Nephron (organoid): Measurements from ENCODE around the gene CNOT11.

Experiments used
- H3K27ac Mint-ChIP-seq, 3 experiments: 2 replicates each; pipeline ENCODE4 v1.8.0; 2020; ENCODE audit warnings: mixed read lengths in 3 of 3, mild to moderate bottlenecking in 2 of 3, moderate library complexity in 1 of 3
- H3K27me3 Mint-ChIP-seq: 2 replicates; pipeline ENCODE4 v1.8.0; 2021; ENCODE audit warnings: low read depth, mild to moderate bottlenecking, moderate library complexity, mixed read lengths
- H3K36me3 Mint-ChIP-seq: 2 replicates; pipeline ENCODE4 v1.8.0; 2020; ENCODE audit warnings: low read depth, mixed read lengths
- H3K4me1 Mint-ChIP-seq: 2 replicates; pipeline ENCODE4 v1.8.0; 2020; ENCODE audit warnings: mixed read lengths
- H3K4me3 Mint-ChIP-seq, 3 experiments: 2 replicates each; pipeline ENCODE4 v1.8.0; 2020; ENCODE audit warnings: mild to moderate bottlenecking in 3 of 3, mixed read lengths in 3 of 3, moderate library complexity in 2 of 3
- H3K9me3 Mint-ChIP-seq: 2 replicates; pipeline ENCODE4 v1.8.0; 2020; ENCODE audit warnings: mixed read lengths
- TF ChIP-seq, protein P1 (sequence below), 3 experiments: fragments of 200-600 bp; sonication (generic); IDR thresholded peaks; one replicate each; pipeline ENCODE4 v1.5.0; 2021; ENCODE audit warnings: antibody characterized with exemption in 3 of 3; ENCODE audit not compliant: unreplicated experiment in 3 of 3

Gene CNOT11

DNA sequence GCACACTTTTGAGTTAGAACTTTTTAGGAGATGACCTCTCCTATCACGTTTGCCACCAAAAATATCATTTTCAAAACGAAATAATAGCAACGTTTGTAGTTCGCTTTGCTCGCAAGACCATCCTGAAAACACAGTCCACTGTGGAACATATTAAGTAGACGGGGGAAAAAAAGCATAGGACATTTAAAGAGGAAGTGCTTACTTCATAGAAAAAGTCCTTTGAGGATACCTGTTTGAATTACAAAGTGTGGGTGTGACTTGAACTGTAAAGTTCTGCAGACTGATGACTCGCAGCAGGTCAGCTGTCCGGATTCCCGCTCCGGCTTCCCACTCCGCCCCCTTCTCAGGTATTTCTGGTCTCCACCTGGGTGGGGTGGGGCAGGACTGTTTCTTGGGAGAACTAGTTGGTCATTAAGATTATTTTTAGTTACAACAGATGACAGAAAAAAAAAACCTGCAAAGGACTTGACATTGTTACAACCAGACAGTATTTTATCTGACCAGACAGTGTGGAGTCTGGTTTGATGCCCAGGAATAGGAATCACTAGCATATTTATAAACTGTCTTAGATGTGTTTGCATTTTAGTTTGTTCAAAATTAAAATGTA is 13.3 kb downstream of the CNOT11 start:
- H3K36me3 Mint-ChIP-seq = peaks cover 69% of the 10 kb centered on the region
- peak overlapping the region in 2 of 3 experiments; percentile 49 to 61 for H3K27ac Mint-ChIP-seq
- H3K4me3 Mint-ChIP-seq = no peak overlapping the region
- no peaks in the 10 kb centered on the region for H3K27me3 Mint-ChIP-seq
- TF ChIP-seq, protein P1, sequence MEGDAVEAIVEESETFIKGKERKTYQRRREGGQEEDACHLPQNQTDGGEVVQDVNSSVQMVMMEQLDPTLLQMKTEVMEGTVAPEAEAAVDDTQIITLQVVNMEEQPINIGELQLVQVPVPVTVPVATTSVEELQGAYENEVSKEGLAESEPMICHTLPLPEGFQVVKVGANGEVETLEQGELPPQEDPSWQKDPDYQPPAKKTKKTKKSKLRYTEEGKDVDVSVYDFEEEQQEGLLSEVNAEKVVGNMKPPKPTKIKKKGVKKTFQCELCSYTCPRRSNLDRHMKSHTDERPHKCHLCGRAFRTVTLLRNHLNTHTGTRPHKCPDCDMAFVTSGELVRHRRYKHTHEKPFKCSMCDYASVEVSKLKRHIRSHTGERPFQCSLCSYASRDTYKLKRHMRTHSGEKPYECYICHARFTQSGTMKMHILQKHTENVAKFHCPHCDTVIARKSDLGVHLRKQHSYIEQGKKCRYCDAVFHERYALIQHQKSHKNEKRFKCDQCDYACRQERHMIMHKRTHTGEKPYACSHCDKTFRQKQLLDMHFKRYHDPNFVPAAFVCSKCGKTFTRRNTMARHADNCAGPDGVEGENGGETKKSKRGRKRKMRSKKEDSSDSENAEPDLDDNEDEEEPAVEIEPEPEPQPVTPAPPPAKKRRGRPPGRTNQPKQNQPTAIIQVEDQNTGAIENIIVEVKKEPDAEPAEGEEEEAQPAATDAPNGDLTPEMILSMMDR (IDR thresholded peaks at IDR 0.05; ENCODE audit: unreplicated experiment in 3 of 3) = no peak
- H3K9me3 Mint-ChIP-seq = no peaks in the 10 kb centered on the region
- peaks cover 38% of the 10 kb centered on the region for H3K4me1 Mint-ChIP-seq

DNA sequence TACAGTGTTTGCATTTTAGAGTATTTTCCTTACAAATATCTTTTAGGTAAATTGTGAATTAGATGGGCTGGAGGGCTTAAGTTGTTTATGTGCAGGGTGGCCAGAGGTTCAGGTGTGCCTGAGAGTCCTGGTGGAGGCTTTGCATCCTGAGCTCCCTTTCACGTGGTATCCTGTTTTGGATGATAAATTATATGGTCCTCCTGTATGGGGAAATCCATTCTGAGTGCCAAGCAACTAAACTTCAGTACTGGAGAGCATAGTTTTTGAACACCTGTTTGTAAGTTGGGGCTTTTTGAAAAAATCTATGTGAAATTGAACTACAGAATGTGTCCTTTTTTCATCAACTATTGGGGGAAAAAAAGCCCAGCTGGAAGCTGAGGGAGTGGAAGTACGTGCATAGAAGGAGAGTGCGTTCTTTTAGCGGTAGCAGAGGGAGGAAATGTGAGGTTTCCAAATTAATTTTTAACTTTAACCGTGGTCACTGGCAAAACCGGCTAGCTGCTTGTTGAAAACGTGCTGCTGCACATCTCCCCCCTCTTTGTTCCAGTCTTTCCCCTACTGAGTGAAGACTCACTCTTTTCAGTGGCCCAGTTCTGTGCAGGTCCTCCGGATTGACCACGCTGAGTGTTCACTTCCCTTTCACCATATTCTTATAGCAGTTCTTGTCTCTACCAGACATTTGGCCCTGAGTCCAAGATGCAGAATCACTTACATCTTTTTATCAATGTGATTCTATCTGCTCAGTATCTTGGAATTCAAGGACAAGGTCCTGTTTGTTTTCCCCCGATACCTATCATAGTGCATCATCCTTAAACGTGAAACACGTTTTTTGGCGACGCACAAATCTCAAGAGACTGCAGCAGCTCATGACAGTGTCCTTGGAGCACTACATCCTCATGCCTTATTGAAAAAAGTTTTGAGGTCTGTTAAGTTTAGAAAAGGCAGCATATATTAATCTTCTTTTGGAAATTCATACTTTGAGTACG is 15.3 kb downstream of the CNOT11 start:
- Mint-ChIP-seq H3K36me3 (peaks cover 71% of the 10 kb centered on the region), H3K4me3 (no peak overlapping the region), H3K4me1 (peaks cover 38% of the 10 kb centered on the region), H3K27ac (peak overlapping the region; percentile 61 to 85 (median 61)), H3K9me3 (no peaks in the 10 kb centered on the region), H3K27me3 (no peaks in the 10 kb centered on the region)
- TF ChIP-seq, protein P1 (IDR thresholded peaks at IDR 0.05; ENCODE audit: unreplicated experiment in 3 of 3) = no peak

DNA sequence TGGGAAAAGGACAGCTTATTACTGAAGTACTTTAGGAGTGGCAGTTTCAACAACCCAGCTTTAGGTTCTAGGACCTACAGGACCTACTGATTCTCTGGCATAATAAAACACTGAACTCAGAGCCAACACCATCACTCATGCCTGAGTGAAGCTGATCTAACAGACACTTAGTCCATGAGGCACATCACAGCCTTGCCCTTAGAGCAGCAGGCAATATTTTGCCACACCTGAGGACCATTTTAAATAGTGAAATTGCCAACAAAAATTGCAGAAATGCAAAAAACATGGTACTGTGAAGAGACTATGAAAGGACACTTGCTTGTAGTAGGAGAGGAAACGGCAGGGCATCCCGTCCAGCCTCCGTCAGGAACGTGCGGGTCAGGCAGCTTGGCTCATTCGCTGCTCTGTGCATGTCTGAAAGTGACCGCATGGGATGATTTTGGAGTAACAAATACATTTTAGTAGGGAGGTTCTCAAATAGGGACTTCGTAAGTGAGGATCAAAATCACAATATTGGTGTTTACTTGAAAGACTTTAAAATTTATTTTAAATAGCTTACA is 18.1 kb downstream of the CNOT11 start:
- no peak overlapping the region for H3K27ac Mint-ChIP-seq
- TF ChIP-seq, protein P1 (IDR thresholded peaks at IDR 0.05; ENCODE audit: unreplicated experiment in 3 of 3) = no peak
- H3K9me3 Mint-ChIP-seq = no peaks in the 10 kb centered on the region
- no peak overlapping the region for H3K4me3 Mint-ChIP-seq
- peaks cover 59% of the 10 kb centered on the region for H3K36me3 Mint-ChIP-seq
- H3K27me3 Mint-ChIP-seq = no peaks in the 10 kb centered on the region
- peaks cover 26% of the 10 kb centered on the region for H3K4me1 Mint-ChIP-seq

DNA sequence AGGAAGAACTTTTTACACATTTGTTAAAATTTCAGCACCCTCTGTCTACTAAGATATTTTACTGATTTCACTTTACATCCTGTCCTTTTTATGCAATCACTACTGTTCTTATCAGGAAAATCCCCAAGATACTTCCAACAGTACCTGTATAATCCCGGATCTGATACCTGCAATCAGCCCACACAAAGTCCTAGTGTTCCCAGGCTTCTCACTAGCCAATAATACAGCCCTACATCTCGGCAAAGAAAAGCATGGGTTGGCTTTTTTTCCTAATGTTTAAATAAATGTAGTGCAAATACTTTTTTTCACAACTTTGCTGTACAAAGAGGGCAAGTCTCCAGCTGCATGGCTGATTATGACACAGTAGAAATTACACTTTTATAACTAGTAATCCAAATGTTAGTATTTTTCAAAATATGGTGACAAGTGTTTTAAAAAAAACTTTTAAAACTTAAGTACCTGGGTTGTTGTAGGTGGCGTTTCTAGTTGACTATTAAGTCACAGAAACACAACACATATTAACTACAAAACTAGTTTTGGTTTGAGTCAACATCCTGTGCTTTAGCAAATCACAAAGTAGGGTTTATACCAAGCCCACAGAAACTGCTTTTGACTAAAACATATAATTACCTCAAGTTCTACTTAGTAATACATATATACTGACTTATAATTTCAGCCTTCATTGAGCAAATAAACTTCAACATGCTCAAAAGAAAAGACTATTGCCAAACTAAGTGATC is 19.5 kb downstream of the CNOT11 start:
- no peak overlapping the region for H3K4me3 Mint-ChIP-seq
- H3K36me3 Mint-ChIP-seq = peaks cover 56% of the 10 kb centered on the region
- H3K9me3 Mint-ChIP-seq = no peaks in the 10 kb centered on the region
- TF ChIP-seq, protein P1 (IDR thresholded peaks at IDR 0.05; ENCODE audit: unreplicated experiment in 3 of 3) = no peak
- H3K27me3 Mint-ChIP-seq = no peaks in the 10 kb centered on the region
- H3K27ac Mint-ChIP-seq = peak overlapping the region in 1 of 3 experiments; percentile 10
- H3K4me1 Mint-ChIP-seq = peaks cover 13% of the 10 kb centered on the region

DNA sequence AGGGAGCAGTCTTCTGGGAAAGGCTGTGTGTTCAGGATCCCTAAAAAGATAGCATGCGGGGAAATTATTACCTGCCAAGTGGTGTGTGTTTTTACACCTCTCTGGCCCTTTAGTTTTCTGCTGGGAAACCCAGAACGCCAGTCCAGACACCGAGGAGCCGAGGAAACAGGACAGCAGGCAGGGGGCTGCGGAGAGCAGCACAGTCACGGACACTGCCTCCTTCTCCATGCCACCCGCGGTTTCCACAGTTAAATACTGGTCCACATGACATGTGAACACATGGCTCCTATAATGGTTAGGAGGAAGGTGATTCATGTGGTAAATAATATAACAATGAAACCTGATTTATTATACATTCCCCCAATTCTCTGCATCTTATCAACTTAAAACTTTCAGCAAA is 20.4 kb downstream of the CNOT11 start:
- H3K9me3 Mint-ChIP-seq = no peaks in the 10 kb centered on the region

More for the DNA sequence above, 20.4 kb downstream of the CNOT11 start:
- Mint-ChIP-seq H3K27me3 (no peaks in the 10 kb centered on the region), H3K27ac (peak overlapping the region in 2 of 3 experiments; percentile 23 to 39), H3K36me3 (peaks cover 56% of the 10 kb centered on the region), H3K4me1 (peaks cover 5% of the 10 kb centered on the region), H3K4me3 (no peak overlapping the region)
- TF ChIP-seq, protein P1 (IDR thresholded peaks at IDR 0.05; ENCODE audit: unreplicated experiment in 3 of 3) = no peak
